DOHH2 (cell line): ENCODE measurements around the gene TLE3.

Experiments used
- CTCF ChIP-seq: fragments of 200-600 bp; sonication (generic); IDR thresholded peaks from one replicate; pipeline ENCODE4 v1.5.1; 2014; ENCODE audit warnings: antibody characterized with exemption, mild to moderate bottlenecking, low read depth, low read length; ENCODE audit not compliant: poor library complexity, severe bottlenecking
- EZH2phosphoT487 ChIP-seq: fragments of 200-600 bp; sonication (generic); IDR thresholded peaks from 2 replicates; pipeline ENCODE4 v1.6.1; 2017; ENCODE audit warnings: borderline replicate concordance, mild to moderate bottlenecking, antibody characterized with exemption, low read length, moderate library complexity, mixed read lengths

GRCh38 chr15:70072479-70072878, 25.2 kb downstream of the TLE3 start:
- TF ChIP-seq CTCF (no peak), EZH2phosphoT487 (no peak)
